C4-2B (cell line): ENCODE results near the gene ASPN.

Experiments
- ZFX ChIP-seq: fragments of 450-650 bp; IDR thresholded peaks from 2 replicates; pipeline ENCODE4 v1.6.1; 2017
- TF ChIP-seq, protein P1 (sequence below): fragments of 450-650 bp; conservative IDR thresholded peaks from 2 replicates; pipeline ENCODE4 v1.5.1; 2017; ENCODE audit warnings: mild to moderate bottlenecking

DNA sequence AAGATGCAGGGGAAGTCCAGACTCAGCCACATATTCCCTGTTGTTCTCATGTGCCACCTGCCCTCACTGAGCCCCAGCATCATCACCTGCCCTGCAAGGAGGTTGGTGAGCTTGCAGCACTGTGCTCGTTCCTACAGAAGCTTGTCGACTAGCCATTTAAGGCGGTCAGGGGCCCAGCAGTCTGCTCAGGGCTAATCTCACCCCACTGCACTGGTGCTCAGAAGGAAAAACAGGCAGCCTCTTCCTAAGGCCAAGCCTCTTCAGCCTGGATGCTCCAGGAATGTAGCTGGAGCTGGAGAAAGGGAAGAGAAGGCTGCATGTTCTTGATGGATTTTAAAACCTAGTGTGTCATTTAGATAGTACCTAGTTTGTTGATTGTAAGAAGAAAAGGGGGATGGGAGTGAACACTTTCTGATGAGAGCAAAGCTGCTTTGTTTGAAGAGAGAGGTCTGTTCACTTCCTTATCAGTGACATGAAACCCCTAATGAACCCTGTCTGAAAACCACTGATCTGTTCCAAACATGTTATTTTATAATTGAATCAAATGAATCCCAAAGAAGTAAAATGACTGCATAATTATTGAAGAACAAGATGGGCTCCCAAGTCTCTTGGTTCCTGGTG, 10.6 kb upstream of the ASPN start:
- TF ChIP-seq, protein P1, sequence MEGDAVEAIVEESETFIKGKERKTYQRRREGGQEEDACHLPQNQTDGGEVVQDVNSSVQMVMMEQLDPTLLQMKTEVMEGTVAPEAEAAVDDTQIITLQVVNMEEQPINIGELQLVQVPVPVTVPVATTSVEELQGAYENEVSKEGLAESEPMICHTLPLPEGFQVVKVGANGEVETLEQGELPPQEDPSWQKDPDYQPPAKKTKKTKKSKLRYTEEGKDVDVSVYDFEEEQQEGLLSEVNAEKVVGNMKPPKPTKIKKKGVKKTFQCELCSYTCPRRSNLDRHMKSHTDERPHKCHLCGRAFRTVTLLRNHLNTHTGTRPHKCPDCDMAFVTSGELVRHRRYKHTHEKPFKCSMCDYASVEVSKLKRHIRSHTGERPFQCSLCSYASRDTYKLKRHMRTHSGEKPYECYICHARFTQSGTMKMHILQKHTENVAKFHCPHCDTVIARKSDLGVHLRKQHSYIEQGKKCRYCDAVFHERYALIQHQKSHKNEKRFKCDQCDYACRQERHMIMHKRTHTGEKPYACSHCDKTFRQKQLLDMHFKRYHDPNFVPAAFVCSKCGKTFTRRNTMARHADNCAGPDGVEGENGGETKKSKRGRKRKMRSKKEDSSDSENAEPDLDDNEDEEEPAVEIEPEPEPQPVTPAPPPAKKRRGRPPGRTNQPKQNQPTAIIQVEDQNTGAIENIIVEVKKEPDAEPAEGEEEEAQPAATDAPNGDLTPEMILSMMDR = no peak
- TF ChIP-seq ZFX = no peak
